Measurements from ENCODE around the gene CEP152.

DNA sequence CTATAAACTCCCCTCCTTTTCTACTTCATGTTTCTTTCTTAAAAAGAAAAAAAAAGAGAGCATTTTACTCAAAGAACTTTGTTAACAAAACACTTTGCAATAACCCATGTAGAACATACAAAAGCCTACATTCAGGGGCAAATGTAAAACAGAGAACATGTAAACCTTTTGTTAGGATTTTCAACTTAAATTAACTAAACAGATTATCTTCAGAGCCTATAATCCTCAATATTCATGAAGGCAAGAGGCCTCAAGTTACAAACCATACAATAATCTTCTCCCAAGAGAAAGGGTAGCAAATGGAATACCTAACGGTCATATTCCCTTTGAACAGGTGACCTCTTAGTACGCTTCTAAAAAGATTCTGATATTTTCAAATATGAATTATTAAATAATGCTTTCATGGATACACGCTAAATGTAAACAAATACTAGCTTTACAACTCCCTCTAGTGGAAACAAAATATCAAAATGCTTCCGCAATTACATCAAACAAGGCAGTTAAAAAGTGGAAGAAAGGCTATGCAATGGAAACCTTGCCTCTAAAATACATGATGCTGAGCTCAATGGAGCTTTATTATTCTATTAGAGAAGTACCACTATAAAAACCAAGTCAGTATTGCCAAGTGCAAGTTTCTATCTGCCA is 9.9 kb downstream of the CEP152 start:
- TF ChIP-seq TEAD4 (IDR thresholded peaks at IDR 0.05) (no peak), CREB1 (IDR thresholded peaks at IDR 0.05; ENCODE audit: low read depth) (no peak), CEBPB (IDR thresholded peaks at IDR 0.05) (no peak), TAF1 (IDR thresholded peaks at IDR 0.05; ENCODE audit: low read depth) (no peak), TCF12 (IDR thresholded peaks at IDR 0.05; ENCODE audit: low read depth) (no peak)
